ENCODE data around the gene RANBP3. TPM values are rescaled to one million over a fixed set of nuclear protein-coding genes. Genes with fewer than 3 reads are reported as not detected.

Gene RANBP3
- total and polyA plus RNA-seq, 2 experiments from 2014 or later, result 40.2 to 98.3 TPM

GRCh38 chr19:5881543-5882299, 96.2 kb downstream of the RANBP3 start:
- Histone ChIP-seq H3K9me2 (ENCODE audit: insufficient read depth) (no peaks in the 10 kb centered on the region), H3K27me3 (ENCODE audit: insufficient read depth) (no peaks in the 10 kb centered on the region), H3K4me1 (ENCODE audit: insufficient read depth) (peaks cover 14% of the 10 kb centered on the region; the same call in 1 of the 2 replicates), H3K4me3 (no peak overlapping the region), H2AFZ (no peak overlapping the region), H3K27ac (ENCODE audit: low read depth) (no peak overlapping the region), H3K79me2 (replicated peaks; ENCODE audit: insufficient read depth) (no peaks in the 10 kb centered on the region), H3F3A (replicated peaks; ENCODE audit: low read depth) (no peaks in the 10 kb centered on the region), H3K36me3 (ENCODE audit: insufficient read depth) (no peaks in the 10 kb centered on the region), H3K4me2 (no peak overlapping the region), H4K20me1 (replicated peaks; ENCODE audit: insufficient read depth) (no peaks in the 10 kb centered on the region)
- Mint-ChIP-seq H3K27ac (no peak overlapping the region), H3K27me3 (ENCODE audit: insufficient read depth, low read depth, poor library complexity) (peaks cover 6% of the 10 kb centered on the region), H3K36me3 (ENCODE audit: low read depth) (no peaks in the 10 kb centered on the region), H3K9me3 (no peaks in the 10 kb centered on the region), H3K4me1 (peaks cover 14% of the 10 kb centered on the region), H3K4me3 (no peak overlapping the region)
- ATAC-seq (peak; percentile 41), DNase-seq (ENCODE audit: low spot score) (no peak)
- TF ChIP-seq ETS1 (IDR thresholded peaks at IDR 0.05) (no peak), EZH2phosphoT487 (IDR thresholded peaks at IDR 0.05; ENCODE audit: unreplicated experiment) (no peak), STAT1 (IDR thresholded peaks at IDR 0.05; ENCODE audit: unreplicated experiment) (no peak), EZH2 (IDR thresholded peaks at IDR 0.05; ENCODE audit: low read depth, unreplicated experiment) (no peak), ZNF462 (CRISPR knock-in tag; IDR thresholded peaks at IDR 0.05) (no peak), ZNF331 (CRISPR knock-in tag; IDR thresholded peaks at IDR 0.05; ENCODE audit: low read depth) (no peak), CREB1 (CRISPR knock-in tag; IDR thresholded peaks at IDR 0.05; ENCODE audit: low read depth) (no peak), NANOG (IDR thresholded peaks at IDR 0.05; ENCODE audit: borderline replicate concordance) (no peak), REST (IDR thresholded peaks at IDR 0.05; ENCODE audit: unreplicated experiment) (no peak), JUNB (IDR thresholded peaks at IDR 0.05; ENCODE audit: unreplicated experiment) (no peak), ZNF114 (CRISPR knock-in tag; IDR thresholded peaks at IDR 0.05) (no peak), POLR2AphosphoS5 (IDR thresholded peaks at IDR 0.05; ENCODE audit: low read depth) (no peak), CTCF (conservative IDR thresholded peaks at IDR 0.05; ENCODE audit: low read depth in 2 of 2) (no peak)
